GM21515 (cell line): ENCODE results near the gene PDE1C.

ENCODE experiments used
- ATAC-seq: cut with Tn5 transposase; IDR thresholded peaks from one replicate; pipeline ENCODE4 v1.9.1; 2021; ENCODE audit not compliant: unreplicated experiment

Gene PDE1C

GRCh38 chr7:31899356-31899927 lies 170.8 kb downstream of the PDE1C start:
- ATAC-seq = no peak

- no peak for ATAC-seq
Observed at GRCh38 chr7:31896925-31897324, 173.3 kb downstream of the PDE1C start.

- ATAC-seq = no peak
Observed at GRCh38 chr7:31894308-31894707, 175.9 kb downstream of the PDE1C start.

- ATAC-seq = no peak
Observed at GRCh38 chr7:31893365-31893764, 176.8 kb downstream of the PDE1C start.

- peak; percentile 84 for ATAC-seq
Observed at GRCh38 chr7:31892099-31892829, 177.9 kb downstream of the PDE1C start.

GRCh38 chr7:31890766-31891165 lies 179.4 kb downstream of the PDE1C start:
- ATAC-seq = no peak

- ATAC-seq = no peak
Observed at GRCh38 chr7:31890198-31890597, 180.0 kb downstream of the PDE1C start.

GRCh38 chr7:31887006-31887405 lies 183.2 kb downstream of the PDE1C start:
- no peak for ATAC-seq

- ATAC-seq = no peak
Observed at GRCh38 chr7:31885171-31885570, 185.0 kb downstream of the PDE1C start.

GRCh38 chr7:31883761-31884164 lies 186.4 kb downstream of the PDE1C start:
- no peak for ATAC-seq

GRCh38 chr7:31882187-31882586 lies 188.0 kb downstream of the PDE1C start:
- no peak for ATAC-seq

- ATAC-seq = no peak
Observed at GRCh38 chr7:31878875-31879274, 191.3 kb downstream of the PDE1C start.

GRCh38 chr7:31875424-31875823 lies 194.8 kb downstream of the PDE1C start:
- no peak for ATAC-seq

GRCh38 chr7:31874631-31875386 lies 195.4 kb downstream of the PDE1C start:
- ATAC-seq = no peak

GRCh38 chr7:31873816-31874597 lies 196.2 kb downstream of the PDE1C start:
- peak; percentile 80 for ATAC-seq

- ATAC-seq = no peak
Observed at GRCh38 chr7:31872545-31873370, 197.4 kb downstream of the PDE1C start.

GRCh38 chr7:31864646-31865045 lies 205.6 kb downstream of the PDE1C start:
- ATAC-seq = no peak

GRCh38 chr7:31860925-31861324 lies 209.3 kb downstream of the PDE1C start:
- no peak for ATAC-seq

GRCh38 chr7:31858055-31858454 lies 212.2 kb downstream of the PDE1C start:
- no peak for ATAC-seq

- no peak for ATAC-seq
Observed at GRCh38 chr7:31857172-31857571, 213.0 kb downstream of the PDE1C start.
